LoVo (cell line): ENCODE data around the gene ALPK1.
"Not testable (repeated sequence)": the region's sequence is repeated elsewhere in the genome, so short reads cannot be mapped to it uniquely, and the experiment has no call there.

ENCODE experiments used
- DNase-seq: peaks from one replicate; pipeline ENCODE4 v3.0.0-alpha.2; 2016; ENCODE audit warnings: low spot score

Gene ALPK1

GRCh38 chr4:112378858-112379257 lies 81.7 kb downstream of the ALPK1 start:
- DNase-seq, result no peak

GRCh38 chr4:112379306-112379705 lies 82.1 kb downstream of the ALPK1 start:
- DNase-seq, result no peak

GRCh38 chr4:112381996-112382692 lies 85.0 kb downstream of the ALPK1 start:
- DNase-seq, result no peak

GRCh38 chr4:112386071-112386470 lies 88.9 kb downstream of the ALPK1 start:
- no peak for DNase-seq

GRCh38 chr4:112402098-112402497 lies 104.9 kb downstream of the ALPK1 start:
- DNase-seq, result no peak

GRCh38 chr4:112403101-112403945 lies 106.2 kb downstream of the ALPK1 start:
- no peak for DNase-seq

GRCh38 chr4:112410364-112410763 lies 113.2 kb downstream of the ALPK1 start:
- DNase-seq, result no peak

- no peak for DNase-seq
Measured at GRCh38 chr4:112410804-112411203, 113.6 kb downstream of the ALPK1 start.

GRCh38 chr4:112411781-112412550 lies 114.8 kb downstream of the ALPK1 start:
- no peak for DNase-seq

- DNase-seq, result no peak
Measured at GRCh38 chr4:112416464-112416863, 119.3 kb downstream of the ALPK1 start.

GRCh38 chr4:112418092-112418491 lies 120.9 kb downstream of the ALPK1 start:
- DNase-seq, result no peak

- DNase-seq, result no peak
Measured at GRCh38 chr4:112421911-112422310, 124.7 kb downstream of the ALPK1 start.

- no peak for DNase-seq
Measured at GRCh38 chr4:112422644-112423043, 125.5 kb downstream of the ALPK1 start.

- DNase-seq, result no peak
Measured at GRCh38 chr4:112423591-112423990, 126.4 kb downstream of the ALPK1 start.

- no peak for DNase-seq
Measured at GRCh38 chr4:112425823-112426222, 128.7 kb downstream of the ALPK1 start.

GRCh38 chr4:112426416-112426815 lies 129.2 kb downstream of the ALPK1 start:
- DNase-seq, result no peak

- DNase-seq, result no peak
Measured at GRCh38 chr4:112431158-112431557, 134.0 kb downstream of the ALPK1 start.

GRCh38 chr4:112436987-112437386 lies 139.8 kb downstream of the ALPK1 start:
- no peak for DNase-seq

GRCh38 chr4:112442226-112442625 lies 145.1 kb downstream of the ALPK1 start:
- DNase-seq, result not testable (repeated sequence)

- no peak for DNase-seq
Measured at GRCh38 chr4:112448306-112449132, 151.3 kb downstream of the ALPK1 start.

GRCh38 chr4:112449708-112450107 lies 152.5 kb downstream of the ALPK1 start:
- DNase-seq, result no peak

GRCh38 chr4:112451104-112451503 lies 153.9 kb downstream of the ALPK1 start:
- DNase-seq, result no peak
